GF-D8 (cell line): ENCODE measurements around the gene ATP6V1B1.

Experiments used
- DNase-seq: peaks from one replicate; lab custom pipeline; 2025; lab: John Stamatoyannopoulos, UW

ATP6V1B1 gene

GRCh38 chr2:70927138-70927537 lies 8.6 kb upstream of the ATP6V1B1 start:
- DNase-seq = no peak

GRCh38 chr2:70927641-70928040 lies 8.1 kb upstream of the ATP6V1B1 start:
- DNase-seq = no peak

DNA sequence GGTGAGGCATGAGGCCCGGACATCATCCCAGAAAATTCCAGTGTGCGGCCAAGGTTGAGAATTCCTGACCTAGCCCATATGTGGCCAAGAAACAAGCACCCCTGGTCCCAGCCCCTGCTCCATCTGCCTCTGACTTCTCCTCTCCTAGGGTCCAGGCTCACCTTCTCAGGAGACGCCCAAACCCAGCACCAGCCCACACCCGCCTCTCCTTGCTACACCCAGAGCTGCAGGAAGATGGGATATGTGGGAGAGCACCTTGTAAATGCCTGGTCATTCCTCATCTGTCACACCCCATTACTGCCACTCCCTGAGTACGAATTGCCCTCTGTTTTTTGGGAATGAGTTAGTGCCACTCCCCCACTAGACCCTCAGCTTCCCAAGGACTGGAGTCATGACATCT lies 7.3 kb upstream of the ATP6V1B1 start:
- DNase-seq = no peak

GRCh38 chr2:70930371-70931329 lies 5.0 kb upstream of the ATP6V1B1 start:
- no peak for DNase-seq

- DNase-seq = no peak
Measured at GRCh38 chr2:70931376-70932000, 4.2 kb upstream of the ATP6V1B1 start.

DNA sequence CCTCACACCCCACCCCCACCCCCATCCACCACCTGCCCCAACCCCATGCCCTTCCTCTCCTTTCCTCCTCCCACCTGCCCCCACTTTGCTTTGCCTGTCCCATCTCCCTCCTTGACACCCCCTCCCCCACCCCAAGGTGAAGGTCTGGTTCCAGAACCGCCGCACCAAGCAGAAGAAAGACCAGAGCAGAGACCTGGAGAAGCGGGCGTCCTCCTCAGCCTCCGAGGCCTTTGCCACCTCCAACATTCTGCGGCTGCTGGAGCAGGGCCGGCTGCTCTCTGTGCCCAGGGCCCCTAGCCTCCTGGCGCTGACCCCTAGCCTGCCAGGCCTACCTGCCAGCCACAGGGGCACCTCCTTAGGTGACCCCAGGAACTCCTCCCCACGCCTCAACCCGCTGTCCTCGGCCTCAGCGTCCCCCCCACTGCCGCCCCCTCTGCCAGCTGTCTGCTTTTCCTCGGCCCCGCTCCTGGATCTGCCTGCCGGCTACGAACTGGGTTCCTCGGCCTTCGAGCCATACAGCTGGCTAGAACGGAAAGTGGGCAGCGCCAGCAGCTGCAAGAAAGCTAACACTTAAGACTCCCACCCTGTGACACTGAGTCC lies 3.0 kb upstream of the ATP6V1B1 start:
- DNase-seq = no peak

DNA sequence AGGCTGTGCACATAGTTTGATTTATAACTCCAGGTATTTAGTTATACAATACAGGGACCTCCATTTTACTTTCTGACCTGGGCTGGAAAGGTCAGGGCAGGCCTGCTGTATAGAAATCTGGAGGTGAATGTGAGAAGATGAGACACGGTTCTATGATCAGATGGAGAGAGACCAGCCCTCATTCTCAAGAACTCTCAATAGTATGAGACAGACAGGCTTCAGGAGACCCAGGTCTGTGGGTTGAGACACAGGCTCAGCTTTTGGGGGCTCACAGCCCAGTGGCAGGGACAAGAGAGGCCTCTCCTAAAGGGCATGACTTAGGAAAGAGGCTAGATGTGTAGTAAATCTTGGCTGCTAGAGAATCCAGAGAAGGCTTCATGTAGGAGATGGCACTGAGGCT lies 719 bp upstream of the ATP6V1B1 start:
- no peak for DNase-seq

DNA sequence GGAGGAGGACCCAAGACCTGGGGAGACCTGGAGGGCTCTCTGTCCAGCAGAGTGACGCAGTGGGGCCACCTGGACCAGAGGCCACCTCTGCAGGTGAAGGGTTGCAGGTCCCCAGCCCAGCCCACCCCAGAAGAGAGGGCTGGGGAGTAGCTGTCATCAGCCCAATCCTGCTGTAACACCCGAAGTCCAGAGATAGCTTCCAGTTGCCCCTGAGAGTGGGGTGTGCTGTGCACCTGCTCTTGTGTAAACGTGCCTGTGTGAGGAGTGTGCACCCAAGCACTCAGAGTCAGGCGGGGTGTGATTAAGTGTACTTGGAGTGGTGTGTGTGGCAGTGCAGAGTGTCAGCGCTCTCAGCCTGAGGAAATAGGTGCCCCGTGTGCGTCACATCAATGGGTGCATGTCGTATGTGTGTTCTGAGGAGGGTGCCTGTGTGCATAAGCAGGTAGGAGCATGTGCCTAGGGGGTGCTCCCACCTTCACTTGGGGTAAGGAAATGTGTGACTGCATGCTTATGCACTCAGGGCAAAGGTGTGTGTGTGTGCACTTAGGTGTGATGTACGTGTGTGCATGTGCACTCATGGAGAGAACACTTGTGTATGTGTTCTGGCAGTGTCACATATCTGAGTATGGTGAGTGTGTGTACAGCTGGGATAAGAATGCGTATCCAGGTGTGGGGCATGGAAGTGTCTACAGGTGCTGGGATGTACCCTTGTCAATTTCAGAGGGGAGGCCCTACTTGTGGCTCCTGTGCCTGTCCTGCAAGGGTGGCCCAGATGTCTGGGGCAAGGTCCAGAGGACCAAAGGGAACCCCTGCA lies 672 bp downstream of the ATP6V1B1 start:
- DNase-seq = no peak

DNA sequence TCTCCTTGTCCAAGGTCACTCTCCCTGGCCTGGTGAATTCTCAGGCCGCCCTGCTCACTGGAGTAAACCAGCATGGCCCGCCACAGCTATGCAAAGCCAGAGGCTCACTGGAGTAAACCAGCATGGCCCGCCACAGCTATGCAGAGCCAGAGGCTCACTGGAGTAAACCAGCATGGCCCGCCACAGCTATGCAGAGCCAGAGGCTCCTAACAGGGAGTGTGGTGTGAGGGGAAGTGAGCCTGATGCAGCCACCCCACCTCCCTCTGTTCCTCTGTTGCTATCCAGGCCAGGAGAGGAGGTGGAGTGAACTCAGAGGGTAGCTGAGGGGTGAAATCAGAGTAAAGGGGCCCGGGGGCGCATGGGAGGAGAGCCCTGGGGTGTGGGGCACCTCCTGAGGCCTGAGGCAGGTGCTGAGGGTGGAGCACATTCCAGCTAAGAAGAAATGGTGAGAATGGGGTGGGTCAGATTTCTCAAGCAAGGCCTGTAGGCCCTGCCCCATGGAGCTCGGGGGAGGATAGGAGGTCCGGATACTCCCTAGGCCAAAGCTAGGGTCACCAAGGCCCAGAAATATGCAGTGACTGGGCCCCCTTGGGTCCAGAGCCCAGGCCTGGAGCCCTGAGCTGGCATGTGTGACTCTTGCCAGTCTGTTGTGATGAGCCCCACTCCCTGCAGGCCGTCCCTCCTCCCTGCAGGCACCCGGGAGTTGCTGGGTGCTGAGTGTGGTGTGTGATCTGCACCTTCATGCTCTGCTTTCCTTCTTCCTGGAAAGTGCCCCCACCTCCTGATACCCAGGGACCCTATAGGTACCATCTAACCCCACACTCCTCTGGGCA lies 1.5 kb downstream of the ATP6V1B1 start:
- DNase-seq = no peak

DNA sequence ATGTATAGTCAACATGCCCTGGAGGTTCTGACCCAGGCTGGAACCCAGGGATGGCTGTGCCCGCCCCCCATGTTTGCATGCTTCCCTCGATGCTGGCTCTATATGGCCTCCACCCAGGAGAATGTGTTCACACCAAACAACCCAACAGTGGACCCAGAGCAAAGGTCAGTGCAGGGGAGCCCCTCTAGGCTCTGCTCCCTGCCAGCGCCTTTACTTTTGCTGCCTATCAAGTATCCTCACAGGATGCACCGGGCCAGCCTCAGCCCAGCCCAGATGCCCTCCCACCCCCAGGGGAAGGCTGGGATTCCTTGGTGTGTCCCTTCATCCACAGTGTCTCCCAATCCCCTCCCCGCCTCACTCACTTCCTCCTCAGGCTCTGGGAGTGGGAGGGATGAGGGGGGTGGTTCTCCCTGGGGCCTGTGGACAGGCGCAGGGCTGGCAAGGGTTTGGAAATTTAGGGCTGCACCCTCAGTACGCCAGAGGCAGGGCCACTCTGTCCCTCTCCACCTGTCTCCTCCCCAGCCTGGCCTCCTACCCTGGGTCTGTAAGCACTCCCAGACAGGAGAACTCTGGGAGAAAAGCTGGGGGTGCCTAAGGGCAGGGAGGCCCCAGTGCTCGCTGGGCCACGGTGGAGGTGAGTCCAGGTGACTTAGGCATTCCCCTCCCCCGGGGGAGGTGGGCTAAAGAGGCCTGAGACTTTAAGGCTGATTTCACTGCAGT lies 2.3 kb downstream of the ATP6V1B1 start:
- DNase-seq = no peak

DNA sequence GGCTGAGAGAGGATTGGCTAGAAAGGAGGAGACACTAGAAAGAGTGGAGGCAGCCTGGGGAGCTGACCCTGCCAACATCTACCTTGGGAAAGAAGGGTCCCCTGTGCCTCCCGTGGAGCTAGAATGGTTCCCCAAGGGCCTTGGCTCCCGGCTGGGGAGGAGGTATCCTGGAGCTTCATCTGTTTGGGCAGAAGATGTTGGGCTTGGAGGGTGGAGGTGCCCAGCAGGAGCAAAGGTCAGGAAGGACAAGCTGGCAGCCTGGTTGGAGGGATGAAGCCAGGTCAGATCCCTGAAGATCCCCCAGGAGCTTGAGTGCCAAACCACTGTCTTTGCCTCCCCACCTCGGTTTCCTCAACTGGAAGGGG lies 2.9 kb downstream of the ATP6V1B1 start:
- no peak for DNase-seq

DNA sequence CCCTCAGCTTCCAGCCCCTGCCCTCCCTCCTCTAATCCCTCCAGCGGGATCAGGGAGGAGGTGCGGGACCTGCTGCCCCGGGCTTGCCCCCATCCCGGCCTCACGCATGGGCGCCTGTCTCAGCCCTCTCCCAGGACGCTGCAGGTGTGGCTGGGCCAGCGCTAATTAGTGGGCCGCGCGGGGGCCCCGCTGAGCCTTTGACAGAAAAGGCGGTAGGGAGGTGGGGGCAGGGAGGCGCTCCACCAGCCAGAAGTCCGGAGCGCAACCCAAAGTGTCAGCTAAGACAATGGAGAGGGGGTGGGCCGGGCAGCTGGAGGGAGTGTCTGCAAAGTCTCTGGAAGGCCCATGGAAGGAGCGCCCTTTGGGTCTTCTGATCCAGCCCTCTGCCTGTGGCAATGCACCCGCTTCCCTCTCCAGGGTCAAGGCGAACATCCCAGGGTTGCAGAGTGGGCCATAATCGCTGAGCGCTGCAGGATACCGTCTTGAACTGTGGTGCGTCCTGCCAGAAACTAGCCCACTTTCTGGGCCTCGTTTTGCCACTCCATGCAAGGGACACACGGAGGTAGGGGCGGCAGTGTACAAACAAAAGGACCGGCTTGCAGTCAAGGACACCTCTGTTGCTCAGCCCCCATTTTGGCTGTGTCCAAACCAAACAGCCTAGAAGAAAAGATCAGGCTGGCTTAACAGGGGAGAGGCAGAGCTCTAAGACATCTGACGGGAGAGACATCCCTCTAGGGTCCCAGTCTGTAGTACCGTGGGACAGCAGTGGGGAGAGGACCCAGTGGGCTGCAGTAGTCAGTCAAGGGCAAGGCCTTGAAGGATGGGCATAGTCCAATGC lies 3.5 kb downstream of the ATP6V1B1 start:
- DNase-seq = no peak

GRCh38 chr2:70939839-70940580 lies 4.3 kb downstream of the ATP6V1B1 start:
- no peak for DNase-seq

- DNase-seq = no peak
Measured at GRCh38 chr2:70941186-70941585, 5.5 kb downstream of the ATP6V1B1 start.

GRCh38 chr2:70941701-70942100 lies 6.0 kb downstream of the ATP6V1B1 start:
- DNase-seq = no peak

GRCh38 chr2:70942396-70943204 lies 6.9 kb downstream of the ATP6V1B1 start:
- DNase-seq = no peak

DNA sequence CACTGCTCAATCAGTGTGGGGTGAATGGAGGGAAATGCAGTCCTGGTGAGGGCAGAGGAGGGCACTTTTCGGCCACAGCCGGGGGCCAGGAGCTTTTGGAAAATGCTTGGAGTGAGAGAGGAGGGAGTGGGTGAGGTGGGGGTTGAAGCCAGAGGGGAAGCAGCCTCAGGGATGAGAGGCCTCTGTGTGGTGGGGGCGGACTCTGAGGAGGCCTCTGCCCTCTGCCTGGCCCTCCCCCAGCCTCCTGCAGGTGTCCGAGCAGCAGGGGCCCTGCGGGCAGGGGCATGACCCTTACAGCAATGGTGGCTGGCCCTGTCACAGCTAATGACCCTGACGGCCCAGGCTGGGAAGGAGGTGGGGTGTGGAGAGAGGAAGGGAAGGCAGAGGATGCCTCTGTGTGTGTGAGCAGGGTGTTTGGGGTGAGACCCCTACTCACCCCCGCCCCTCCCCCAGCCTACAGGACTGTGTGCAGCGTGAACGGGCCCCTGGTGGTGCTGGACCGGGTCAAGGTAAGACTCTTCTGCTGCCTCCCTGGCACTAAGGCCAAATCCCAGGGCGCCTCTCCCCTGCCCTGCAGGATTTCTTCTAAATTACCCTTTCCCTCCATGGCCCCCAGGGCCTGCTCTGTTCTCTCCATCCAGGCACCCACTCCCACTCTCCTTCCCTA lies 7.6 kb downstream of the ATP6V1B1 start:
- no peak for DNase-seq
